A549 (cell line): ENCODE results near the gene KCNQ1. TPM values are rescaled to one million over a fixed set of nuclear protein-coding genes. Genes with fewer than 3 reads are reported as not detected.

ENCODE experiments used
- ATAC-seq, 2 experiments: fragments of 200-7000 bp in 1 of 2; fragments of >200 bp in 1 of 2; cut with Nextera tagmentation in 1 of 2; cut with Tn5 transposase in 1 of 2; 3 replicates each; pipeline versions ENCODE4 v1.8.0 to v1.9.1; 2018 to 2020; ENCODE audit warnings: mild to moderate bottlenecking in 1 of 2, moderate library complexity in 1 of 2
- CTCF ChIA-PET: fragments of 300-600 bp; sonication (Branson Sonifier 250); formaldehyde crosslinking; extraction: SDS; loops from one replicate; lab custom pipeline; 2021; ENCODE audit warnings: antibody characterized with exemption, inconsistent platforms; lab: Yijun Ruan, JAX
- POLR2A ChIA-PET: fragments of 350-600 bp; formaldehyde crosslinking; extraction: SDS; loops from one replicate; lab custom pipeline; 2021; ENCODE audit warnings: antibody characterized with exemption, inconsistent platforms; lab: Yijun Ruan, JAX
- DNase-seq, 2 experiments: peaks; one replicate each; pipeline versions ENCODE4 v3.0.0 to v3.0.0-alpha.2; 2011 to 2016; ENCODE audit warnings: low read depth in 1 of 2, low spot score in 1 of 2
- FAIRE-seq: peaks from 2 replicates; lab custom pipeline; 2011; peaks lifted over from hg19 to GRCh38; lab: Jason Lieb, UNC
- H3K27ac ChIP-seq, 2 experiments: fragments of >200 bp; sonication (Bioruptor Twin); formaldehyde crosslinking; 3 replicates each; pipeline ENCODE4 v1.5.1; 2016 to 2017
- H3K4me1 ChIP-seq: fragments of >200 bp; sonication (Bioruptor Twin); formaldehyde crosslinking; 3 replicates; pipeline ENCODE4 v1.6.1; 2016
- H3K4me2 ChIP-seq: fragments of >200 bp; sonication (Bioruptor Twin); formaldehyde crosslinking; 3 replicates; pipeline ENCODE4 v1.6.1; 2016
- H3K4me3 ChIP-seq: fragments of >200 bp; sonication (Bioruptor Twin); formaldehyde crosslinking; 3 replicates; pipeline ENCODE4 v1.5.1; 2016
- H3K9me3 ChIP-seq: fragments of >200 bp; sonication (Bioruptor Twin); formaldehyde crosslinking; 3 replicates; pipeline ENCODE4 v1.6.1; 2016
- BHLHE40 ChIP-seq: IDR thresholded peaks from 2 replicates; pipeline ENCODE4 v1.6.1; 2012; ENCODE audit warnings: low read depth, low read length, inconsistent platforms
- CBX2 ChIP-seq: fragments of 200-600 bp; sonication (generic); IDR thresholded peaks from 2 replicates; pipeline ENCODE4 v1.6.1; 2016; ENCODE audit warnings: low read depth, mild to moderate bottlenecking, borderline replicate concordance
- CHD2 ChIP-seq: fragments of 150-350 bp; IDR thresholded peaks from 2 replicates; pipeline ENCODE4 v1.6.1; 2014; ENCODE audit warnings: low read length; ENCODE audit not compliant: partially characterized antibody
- EHF ChIP-seq: fragments of 250-450 bp; sonication (Bioruptor Pico); IDR thresholded peaks from 2 replicates; pipeline ENCODE4 v1.5.0; 2020; ENCODE audit warnings: mild to moderate bottlenecking
- EHMT2 ChIP-seq: fragments of 200-600 bp; sonication (generic); IDR thresholded peaks from 2 replicates; pipeline ENCODE4 v1.6.1; 2016; ENCODE audit warnings: antibody characterized with exemption, low read depth, mild to moderate bottlenecking, moderate library complexity
- ELK1 ChIP-seq: fragments of 150-350 bp; IDR thresholded peaks from 2 replicates; pipeline ENCODE4 v1.6.1; 2014; ENCODE audit warnings: low read depth, mild to moderate bottlenecking, low read length
- FOXS1 ChIP-seq: fragments of 250-450 bp; sonication (Bioruptor Pico); IDR thresholded peaks from 2 replicates; pipeline ENCODE4 v1.5.0; 2020; ENCODE audit warnings: mild to moderate bottlenecking, moderate library complexity
- HOXB5 ChIP-seq: fragments of 250-450 bp; sonication (Bioruptor Pico); IDR thresholded peaks from 2 replicates; pipeline ENCODE4 v1.5.0; 2020; ENCODE audit warnings: mild to moderate bottlenecking, moderate library complexity
- JUN ChIP-seq, 2 experiments: fragments of >200 bp; sonication (Bioruptor Twin); formaldehyde crosslinking; IDR thresholded peaks; 2 replicates in 1 of 2; 3 replicates in 1 of 2; pipeline ENCODE4 v1.6.1; 2016 to 2017
- MAX ChIP-seq: IDR thresholded peaks from 2 replicates; pipeline ENCODE4 v1.6.1; 2012
- NFE2L2 ChIP-seq: fragments of 150-350 bp; conservative IDR thresholded peaks from 2 replicates; pipeline ENCODE4 v1.6.1; 2014; ENCODE audit warnings: low read length
- NPAS2 ChIP-seq: fragments of 250-450 bp; sonication (Bioruptor Pico); IDR thresholded peaks from 2 replicates; pipeline ENCODE4 v1.8.0; 2022; ENCODE audit warnings: mild to moderate bottlenecking, moderate library complexity, borderline replicate concordance
- NR3C1 ChIP-seq: fragments of >200 bp; sonication (Bioruptor Twin); formaldehyde crosslinking; IDR thresholded peaks from 3 replicates; pipeline ENCODE4 v1.6.1; 2017
- PHF8 ChIP-seq: fragments of 200-600 bp; sonication (generic); IDR thresholded peaks from 2 replicates; pipeline ENCODE4 v1.6.1; 2016; ENCODE audit warnings: low read depth, mild to moderate bottlenecking, antibody characterized with exemption, moderate library complexity, borderline replicate concordance
- POLR2AphosphoS2 ChIP-seq: conservative IDR thresholded peaks from 2 replicates; pipeline ENCODE4 v1.6.1; 2012; ENCODE audit warnings: low read length, improper control_type of control experiment, inconsistent platforms
- RCOR1 ChIP-seq: fragments of 150-350 bp; IDR thresholded peaks from 2 replicates; pipeline ENCODE4 v1.6.1; 2014; ENCODE audit warnings: antibody characterized with exemption, low read length, low read depth
- TFCP2L1 ChIP-seq: fragments of 250-450 bp; sonication (Bioruptor Pico); IDR thresholded peaks from 2 replicates; pipeline ENCODE4 v1.5.0; 2021; ENCODE audit warnings: mild to moderate bottlenecking
- USF2 ChIP-seq: fragments of 450-650 bp; IDR thresholded peaks from 2 replicates; pipeline ENCODE4 v1.6.1; 2014; ENCODE audit warnings: antibody characterized with exemption
- WGBS: methylation state at CpG from one replicate; pipeline ENCODE4 v1.1.6; 2017; ENCODE audit errors: missing lambda C conversion rate; 5-methylcytosine and 5-hydroxymethylcytosine counted together
- polyA plus RNA-seq, 4 experiments: library from polyadenylated mRNA; depleted of rRNA in 3 of 4; stranded (reverse); fragments of >200 nt; fragmentation: RNase III in 1 of 4; extraction: RNeasy Plus Mini Kit Qiagen cat#74134 plus additional on column Dnase treatment in 1 of 4; gene quantifications; 2 replicates in 3 of 4; 3 replicates in 1 of 4; pipeline ENCODE4 v1.2.3, GENCODE V29; 2011 to 2017
- TF ChIP-seq, protein P1 (sequence below): IDR thresholded peaks from 2 replicates; pipeline ENCODE4 v1.6.1; 2012
- TF ChIP-seq, protein P2 (sequence below): fragments of 250-450 bp; sonication (Bioruptor Pico); IDR thresholded peaks from 2 replicates; pipeline ENCODE4 v1.5.0; 2021; ENCODE audit warnings: mild to moderate bottlenecking, moderate library complexity, borderline replicate concordance
- TF ChIP-seq, protein P3 (sequence below): fragments of >200 bp; sonication (Bioruptor Twin); formaldehyde crosslinking; IDR thresholded peaks from 3 replicates; pipeline ENCODE4 v1.5.1; 2016
- TF ChIP-seq, protein P4 (sequence below): fragments of 250-450 bp; sonication (Bioruptor Pico); IDR thresholded peaks from 2 replicates; pipeline ENCODE4 v1.5.0; 2020; ENCODE audit warnings: low read depth, mild to moderate bottlenecking, moderate library complexity

Gene KCNQ1
- polyA plus RNA-seq, 2 of the 4 experiments (the other 2 are of a cell fraction) = 0.14 to 0.17 TPM

DNA sequence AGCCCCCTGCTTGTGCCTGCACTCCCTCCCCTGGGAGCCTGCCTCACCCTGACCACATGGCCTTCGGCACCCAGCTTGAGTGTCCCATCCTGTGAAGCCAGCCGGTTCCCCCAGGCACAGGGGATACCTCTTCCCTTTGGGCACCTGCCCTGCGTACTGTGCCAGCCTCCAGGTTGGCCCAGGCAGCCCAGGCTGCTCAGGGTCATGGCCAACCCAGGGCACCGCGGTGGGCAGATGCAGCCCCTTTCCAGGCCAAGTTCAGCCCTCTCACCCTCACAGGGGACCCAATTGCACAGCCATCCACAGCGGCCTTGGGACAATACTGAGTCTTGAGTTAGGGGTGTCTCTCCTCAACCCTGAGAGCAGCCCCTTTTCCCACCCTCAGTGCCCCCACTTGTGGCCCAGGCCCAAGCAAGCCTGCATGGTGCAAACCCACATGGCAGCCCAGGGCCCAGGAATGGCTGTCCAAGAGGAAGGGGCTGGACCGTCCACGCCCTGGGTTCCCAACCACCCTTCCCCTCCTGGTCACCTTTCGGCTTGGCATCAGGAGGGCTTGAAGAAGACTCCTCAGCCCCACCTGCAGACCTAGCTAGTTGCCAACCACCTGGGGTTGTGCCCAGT, 353.0 kb downstream of the KCNQ1 start:
- WGBS = 90% methylated on average over 4 of the region's 9 CpGs
- Histone ChIP-seq H3K4me3 (no peak overlapping the region), H3K4me1 (no peaks in the 10 kb centered on the region), H3K9me3 (0 out of 3 replicates have a peak, but pooled peaks cover 6% of the 10 kb centered on the region), H3K4me2 (no peak overlapping the region), H3K27ac (no peak overlapping the region)
- ChIA-PET POLR2A (no interaction called here), CTCF (interaction anchor here (0.6 to 1.0 kb wide), 2 partner anchors 9 to 75 kb away, joined by 3 to 4 read pairs; no protein-coding TSS in a partner anchor)
- ATAC-seq = no peak
- TF ChIP-seq BHLHE40 = no peak
- no peak for TF ChIP-seq EHMT2
- TF ChIP-seq JUN (IDR thresholded peaks at IDR 0.05) = no peak
- TF ChIP-seq NPAS2 = no peak
- no peak for TF ChIP-seq HOXB5 (CRISPR knock-in tag)
- no peak for FAIRE-seq
- DNase-seq = no peak

- Histone ChIP-seq H3K4me1 (no peaks in the 10 kb centered on the region), H3K9me3 (0 out of 3 replicates have a peak, but pooled peaks cover 6% of the 10 kb centered on the region), H3K27ac (no peak overlapping the region), H3K4me2 (no peak overlapping the region), H3K4me3 (no peak overlapping the region)
- DNase-seq (no peak), ATAC-seq (no peak), FAIRE-seq (no peak)
- TF ChIP-seq TFCP2L1 (no peak), CBX2 (no peak), HOXB5 (CRISPR knock-in tag) (no peak), FOXS1 (CRISPR knock-in tag) (no peak), PHF8 (no peak), NPAS2 (no peak), NR3C1 (no peak), MAX (no peak), NFE2L2 (no peak), ELK1 (no peak), USF2 (no peak), CHD2 (no peak), EHF (no peak), POLR2AphosphoS2 (no peak), RCOR1 (no peak)
- TF ChIP-seq, protein P1, sequence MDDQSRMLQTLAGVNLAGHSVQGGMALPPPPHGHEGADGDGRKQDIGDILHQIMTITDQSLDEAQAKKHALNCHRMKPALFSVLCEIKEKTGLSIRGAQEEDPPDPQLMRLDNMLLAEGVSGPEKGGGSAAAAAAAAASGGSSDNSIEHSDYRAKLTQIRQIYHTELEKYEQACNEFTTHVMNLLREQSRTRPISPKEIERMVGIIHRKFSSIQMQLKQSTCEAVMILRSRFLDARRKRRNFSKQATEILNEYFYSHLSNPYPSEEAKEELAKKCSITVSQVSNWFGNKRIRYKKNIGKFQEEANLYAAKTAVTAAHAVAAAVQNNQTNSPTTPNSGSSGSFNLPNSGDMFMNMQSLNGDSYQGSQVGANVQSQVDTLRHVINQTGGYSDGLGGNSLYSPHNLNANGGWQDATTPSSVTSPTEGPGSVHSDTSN = no peak
- TF ChIP-seq, protein P2, sequence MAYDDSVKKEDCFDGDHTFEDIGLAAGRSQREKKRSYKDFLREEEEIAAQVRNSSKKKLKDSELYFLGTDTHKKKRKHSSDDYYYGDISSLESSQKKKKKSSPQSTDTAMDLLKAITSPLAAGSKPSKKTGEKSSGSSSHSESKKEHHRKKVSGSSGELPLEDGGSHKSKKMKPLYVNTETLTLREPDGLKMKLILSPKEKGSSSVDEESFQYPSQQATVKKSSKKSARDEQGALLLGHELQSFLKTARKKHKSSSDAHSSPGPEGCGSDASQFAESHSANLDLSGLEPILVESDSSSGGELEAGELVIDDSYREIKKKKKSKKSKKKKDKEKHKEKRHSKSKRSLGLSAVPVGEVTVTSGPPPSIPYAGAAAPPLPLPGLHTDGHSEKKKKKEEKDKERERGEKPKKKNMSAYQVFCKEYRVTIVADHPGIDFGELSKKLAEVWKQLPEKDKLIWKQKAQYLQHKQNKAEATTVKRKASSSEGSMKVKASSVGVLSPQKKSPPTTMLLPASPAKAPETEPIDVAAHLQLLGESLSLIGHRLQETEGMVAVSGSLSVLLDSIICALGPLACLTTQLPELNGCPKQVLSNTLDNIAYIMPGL (CRISPR knock-in tag) = no peak
- TF ChIP-seq, protein P3, sequence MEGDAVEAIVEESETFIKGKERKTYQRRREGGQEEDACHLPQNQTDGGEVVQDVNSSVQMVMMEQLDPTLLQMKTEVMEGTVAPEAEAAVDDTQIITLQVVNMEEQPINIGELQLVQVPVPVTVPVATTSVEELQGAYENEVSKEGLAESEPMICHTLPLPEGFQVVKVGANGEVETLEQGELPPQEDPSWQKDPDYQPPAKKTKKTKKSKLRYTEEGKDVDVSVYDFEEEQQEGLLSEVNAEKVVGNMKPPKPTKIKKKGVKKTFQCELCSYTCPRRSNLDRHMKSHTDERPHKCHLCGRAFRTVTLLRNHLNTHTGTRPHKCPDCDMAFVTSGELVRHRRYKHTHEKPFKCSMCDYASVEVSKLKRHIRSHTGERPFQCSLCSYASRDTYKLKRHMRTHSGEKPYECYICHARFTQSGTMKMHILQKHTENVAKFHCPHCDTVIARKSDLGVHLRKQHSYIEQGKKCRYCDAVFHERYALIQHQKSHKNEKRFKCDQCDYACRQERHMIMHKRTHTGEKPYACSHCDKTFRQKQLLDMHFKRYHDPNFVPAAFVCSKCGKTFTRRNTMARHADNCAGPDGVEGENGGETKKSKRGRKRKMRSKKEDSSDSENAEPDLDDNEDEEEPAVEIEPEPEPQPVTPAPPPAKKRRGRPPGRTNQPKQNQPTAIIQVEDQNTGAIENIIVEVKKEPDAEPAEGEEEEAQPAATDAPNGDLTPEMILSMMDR = no peak
- TF ChIP-seq, protein P4, sequence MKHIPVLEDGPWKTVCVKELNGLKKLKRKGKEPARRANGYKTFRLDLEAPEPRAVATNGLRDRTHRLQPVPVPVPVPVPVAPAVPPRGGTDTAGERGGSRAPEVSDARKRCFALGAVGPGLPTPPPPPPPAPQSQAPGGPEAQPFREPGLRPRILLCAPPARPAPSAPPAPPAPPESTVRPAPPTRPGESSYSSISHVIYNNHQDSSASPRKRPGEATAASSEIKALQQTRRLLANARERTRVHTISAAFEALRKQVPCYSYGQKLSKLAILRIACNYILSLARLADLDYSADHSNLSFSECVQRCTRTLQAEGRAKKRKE (CRISPR knock-in tag) = no peak
- 63% methylated on average over 17 of the region's 17 CpGs for WGBS
- POLR2A ChIA-PET = no interaction called here
- CTCF ChIA-PET = interaction anchor here (1.0 kb wide), 1 partner anchor 10 kb away, joined by 3 read pairs; no protein-coding TSS in a partner anchor
Measured at GRCh38 chr11:2798951-2799761, 354.3 kb downstream of the KCNQ1 start.
